NCI-H510A (cell line): ENCODE data around the gene MYO18B.

Experiments
- DNase-seq: peaks from one replicate; lab custom pipeline; 2025; lab: John Stamatoyannopoulos, UW

MYO18B gene

GRCh38 chr22:25712661-25713400, 29.2 kb upstream of the MYO18B start:
- no peak for DNase-seq

- DNase-seq, result no peak
These were observed 27.9 kb upstream of the MYO18B start for GRCh38 chr22:25714070-25714469.

DNA sequence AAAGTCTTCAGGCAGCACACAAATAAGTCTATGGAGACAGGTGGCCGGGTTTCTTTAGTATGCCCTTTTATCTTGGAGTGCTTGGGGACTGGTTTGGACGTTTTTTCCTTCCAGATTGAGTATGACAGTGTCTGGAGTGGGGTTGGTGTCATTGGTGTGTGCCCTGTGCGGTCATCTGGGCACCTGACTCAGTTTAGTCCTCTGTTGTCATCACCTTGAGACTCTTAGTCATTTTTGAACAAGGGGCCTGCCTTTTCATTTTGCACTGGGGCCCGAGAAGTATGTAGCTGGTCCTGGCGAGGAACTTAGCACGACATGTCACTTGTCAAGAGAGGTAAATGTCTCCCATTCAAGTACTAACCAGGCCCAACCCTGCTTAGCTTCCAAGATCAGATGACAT, 27.2 kb upstream of the MYO18B start:
- DNase-seq, result no peak

DNA sequence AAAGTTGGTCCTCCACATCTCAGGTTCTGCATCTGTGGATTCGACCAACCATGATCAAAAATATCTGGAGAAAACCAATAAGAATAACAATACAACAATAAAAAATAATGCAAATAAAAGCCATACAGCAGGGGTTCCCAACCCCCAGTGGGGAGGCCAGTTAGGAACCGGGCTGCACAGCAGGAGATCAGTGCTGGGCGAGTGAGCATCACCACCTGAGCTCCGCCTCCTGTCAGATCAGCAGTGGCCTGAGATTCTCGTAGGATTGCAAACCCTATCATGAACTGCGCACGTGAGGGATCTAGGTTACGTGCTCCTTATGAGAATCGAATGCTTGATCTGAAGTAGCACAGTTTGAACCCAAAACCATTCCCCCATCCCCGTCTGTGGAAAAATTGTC, 25.4 kb upstream of the MYO18B start:
- DNase-seq, result no peak

- DNase-seq, result no peak
These were observed 23.7 kb upstream of the MYO18B start for GRCh38 chr22:25718135-25718840.

DNA sequence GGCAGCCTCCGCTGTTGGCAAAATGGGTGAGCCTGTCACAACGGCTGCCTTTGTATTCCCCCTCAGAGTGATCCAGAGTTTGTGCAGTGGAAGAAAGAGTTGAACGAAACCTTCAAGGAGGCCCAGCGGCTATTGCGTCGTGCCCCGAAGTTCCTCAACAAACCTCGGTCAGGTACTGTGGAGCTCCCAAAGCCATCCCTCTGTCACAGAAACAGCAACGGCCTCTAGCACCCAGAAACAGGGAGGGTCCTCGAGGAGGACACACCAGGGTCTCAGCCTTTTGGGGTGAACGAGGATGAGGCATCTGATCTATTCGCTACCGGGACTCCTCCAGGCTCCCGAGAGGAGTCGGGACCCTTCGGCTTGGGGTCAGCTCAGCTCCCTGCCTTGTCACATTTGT, 19.8 kb upstream of the MYO18B start:
- no peak for DNase-seq

GRCh38 chr22:25722626-25723025, 19.4 kb upstream of the MYO18B start:
- DNase-seq, result no peak

DNA sequence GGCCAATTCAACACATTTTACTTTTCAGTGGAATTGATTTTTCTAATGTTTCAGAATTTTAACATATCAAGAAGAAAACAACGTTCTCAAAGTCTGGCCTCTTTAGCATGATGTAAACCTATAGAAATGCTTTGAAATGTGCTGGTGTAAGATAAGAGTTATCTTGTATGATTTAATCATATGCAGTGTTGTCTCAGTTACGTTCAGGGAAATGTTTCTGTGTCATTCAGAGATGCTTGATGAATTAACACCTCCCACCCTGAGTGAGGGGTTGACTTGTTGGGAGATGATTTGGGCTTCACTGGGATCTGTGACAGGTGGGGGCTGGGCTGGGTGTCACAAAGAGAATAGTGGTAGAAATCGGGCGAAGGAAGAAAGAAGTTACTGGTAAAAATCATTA, 15.7 kb upstream of the MYO18B start:
- no peak for DNase-seq

GRCh38 chr22:25728071-25728470, 13.9 kb upstream of the MYO18B start:
- peak; percentile 41 for DNase-seq

- no peak for DNase-seq
These were observed 12.7 kb upstream of the MYO18B start for GRCh38 chr22:25729016-25729995.

GRCh38 chr22:25735650-25736049, 6.3 kb upstream of the MYO18B start:
- DNase-seq, result no peak

DNA sequence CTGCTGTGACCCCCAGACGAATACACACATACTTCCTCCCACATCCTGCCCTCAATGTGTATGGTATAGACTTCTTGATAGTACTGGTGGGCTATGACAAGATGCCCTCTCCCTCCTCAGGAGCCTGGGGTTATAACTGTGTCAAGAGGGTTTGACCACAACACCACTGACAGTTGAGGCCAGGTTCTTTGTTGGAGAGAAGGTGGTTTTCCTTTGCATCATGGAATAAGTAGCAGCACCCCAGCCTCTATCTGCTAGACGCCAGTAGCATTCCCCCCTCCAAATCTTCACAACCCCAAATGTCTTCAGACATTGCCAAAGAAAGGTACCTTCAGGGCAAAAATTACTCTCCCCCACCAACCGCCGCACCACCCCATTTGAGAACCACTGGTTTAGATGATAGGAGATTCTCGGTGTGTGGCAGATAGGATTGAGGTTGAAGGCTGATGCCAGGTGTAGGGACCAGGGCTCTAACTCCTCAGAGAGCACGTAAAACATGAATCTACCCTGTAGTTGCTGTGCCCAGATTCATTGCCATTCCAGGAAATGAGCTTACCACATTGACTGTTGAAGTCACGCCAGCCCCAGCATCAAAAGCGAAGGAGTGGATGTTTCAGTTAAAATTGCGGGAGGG, 5.5 kb upstream of the MYO18B start:
- no peak for DNase-seq

DNA sequence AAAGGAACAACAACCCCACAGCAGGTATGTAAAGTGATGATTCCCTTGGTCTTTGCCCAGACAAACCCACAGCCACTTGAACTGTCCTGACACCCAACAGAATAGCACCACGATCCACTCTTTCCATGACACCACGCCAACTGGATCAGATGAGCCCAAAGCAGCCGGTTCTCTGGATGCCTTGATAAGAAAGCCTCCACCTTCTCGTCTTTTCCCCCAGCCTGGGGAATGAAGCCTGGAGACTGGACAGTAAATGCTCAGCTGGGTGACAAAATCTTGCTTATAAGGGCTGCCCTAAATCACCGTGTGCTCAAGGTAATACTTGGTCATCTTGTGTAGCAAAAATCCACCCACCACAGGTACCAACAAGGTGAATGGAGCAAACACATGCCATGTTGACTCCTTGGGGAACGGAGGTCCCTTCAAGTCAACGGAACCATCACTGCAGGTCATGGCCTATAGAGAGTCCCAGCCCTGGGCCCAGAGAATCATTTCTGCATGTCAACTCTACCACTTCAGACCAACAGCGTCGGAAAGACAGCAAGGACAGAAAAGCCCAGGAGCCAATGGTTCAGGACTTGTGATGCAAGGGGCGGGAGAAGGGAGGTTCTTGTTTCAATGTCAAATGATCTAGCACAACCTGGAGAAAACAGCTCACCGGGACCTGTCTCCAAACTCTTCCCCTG, 2.2 kb upstream of the MYO18B start:
- no peak for DNase-seq

DNA sequence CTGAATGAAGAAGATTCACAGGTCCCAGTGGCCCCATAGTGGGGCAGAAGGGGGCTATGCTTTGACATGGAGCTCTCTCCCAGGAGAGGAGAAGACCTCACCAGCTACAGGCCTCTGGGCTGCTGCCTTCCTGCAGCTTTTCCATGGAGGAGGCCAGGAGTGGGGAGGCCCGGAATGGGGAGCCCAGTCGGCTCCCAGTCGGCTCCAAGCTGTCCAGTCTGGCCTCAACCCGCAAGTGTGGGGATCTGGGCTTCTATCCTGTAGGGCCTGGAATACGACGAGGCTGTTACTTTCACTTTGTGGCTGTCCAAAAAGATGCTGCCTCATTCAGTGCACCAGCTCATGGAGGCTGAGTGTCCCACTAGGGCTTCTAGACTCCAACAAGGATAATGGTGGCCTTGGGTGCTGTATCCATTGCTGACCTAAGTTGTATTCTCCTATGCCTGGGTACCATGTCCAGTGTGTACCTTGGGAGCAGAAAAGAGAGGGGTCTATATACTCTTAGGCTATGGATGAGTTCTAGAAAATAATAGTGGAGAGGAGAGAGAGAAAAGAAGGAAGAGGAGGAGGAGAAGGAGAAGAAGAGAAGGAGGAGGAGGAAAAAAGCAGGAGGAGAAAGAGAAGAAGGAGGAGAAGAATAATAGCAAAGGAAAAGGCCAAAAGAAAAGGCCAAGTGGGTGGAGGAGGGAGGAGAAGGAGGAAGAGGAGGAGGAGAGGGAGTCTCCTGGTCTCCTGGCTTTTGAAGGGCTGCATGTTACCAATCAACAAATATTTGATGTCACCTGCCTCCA, 1.1 kb downstream of the MYO18B start:
- no peak for DNase-seq

- no peak for DNase-seq
These were observed 2.7 kb downstream of the MYO18B start for GRCh38 chr22:25744694-25745093.

GRCh38 chr22:25745341-25746011, 3.5 kb downstream of the MYO18B start:
- DNase-seq, result no peak

- DNase-seq, result no peak
These were observed 4.0 kb downstream of the MYO18B start for GRCh38 chr22:25746012-25746373.

DNA sequence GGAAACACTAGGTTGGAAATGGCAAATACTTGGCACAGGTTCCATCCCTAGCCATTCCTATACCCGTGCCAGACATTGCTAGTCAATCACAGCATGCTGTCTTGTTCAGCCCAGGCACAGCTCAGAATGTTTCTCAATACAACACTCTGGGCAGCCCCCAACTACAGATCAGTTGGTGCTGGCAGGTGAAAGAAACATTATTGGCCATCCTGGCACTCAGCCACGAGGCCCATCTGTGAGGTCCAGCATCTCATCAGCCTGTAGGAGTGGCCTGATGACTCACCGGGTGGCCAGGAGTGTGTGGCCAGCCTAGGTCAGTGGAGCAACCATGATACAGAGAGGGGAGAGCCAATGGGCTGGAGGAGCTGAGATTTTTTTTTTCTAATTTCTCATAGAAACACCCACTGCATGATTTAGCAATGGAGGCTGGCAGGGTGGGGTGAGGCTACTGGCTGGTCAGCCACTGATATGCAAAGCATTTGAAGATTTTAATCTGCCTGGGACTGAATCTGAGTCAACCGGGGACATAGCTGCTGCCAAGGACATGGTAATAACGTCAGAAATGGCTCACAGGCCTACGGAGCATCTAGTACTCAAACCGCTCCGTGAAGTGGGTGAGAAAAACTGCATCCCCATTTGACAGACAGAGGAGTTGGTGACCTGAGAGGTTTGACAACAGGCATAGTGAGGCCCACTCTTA, 5.4 kb downstream of the MYO18B start:
- no peak for DNase-seq

DNA sequence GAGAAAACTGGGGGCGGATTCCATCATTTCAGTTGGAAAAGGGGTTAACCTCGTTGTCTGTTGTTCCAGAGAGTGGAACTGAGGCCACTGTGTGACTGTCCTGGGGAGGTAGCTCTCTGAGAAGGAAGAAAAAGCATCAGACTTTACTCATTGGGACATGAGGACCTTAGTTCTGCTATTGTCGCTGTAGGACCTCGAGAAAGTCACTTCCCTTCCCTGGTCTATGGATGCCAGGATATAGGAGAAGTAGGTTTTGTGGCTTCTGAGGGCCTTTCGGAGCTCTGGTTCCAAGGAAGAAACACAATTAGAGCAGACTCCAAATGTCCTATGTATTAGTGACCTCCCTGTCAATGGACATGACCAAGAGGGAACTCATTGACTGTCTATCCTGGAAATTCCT, 6.2 kb downstream of the MYO18B start:
- DNase-seq, result no peak

DNA sequence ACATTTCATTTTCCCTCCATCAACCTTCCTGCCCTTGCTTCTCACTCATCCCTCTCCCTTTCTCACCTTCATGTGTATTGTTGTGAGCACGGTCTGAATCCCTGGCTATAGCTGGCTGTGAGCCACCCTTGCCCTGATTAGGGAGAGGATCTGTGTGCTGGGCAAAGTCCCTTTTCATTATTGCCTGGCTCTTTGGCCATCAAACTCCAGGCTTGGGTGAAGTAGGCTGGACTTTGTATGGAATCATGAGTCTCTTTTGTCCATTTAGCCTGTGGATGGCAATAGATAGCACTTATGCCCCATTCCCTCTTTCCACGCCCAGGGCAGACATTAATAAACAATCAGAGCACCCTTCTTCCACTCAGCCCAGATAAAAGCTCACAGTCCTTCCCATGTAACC, 6.7 kb downstream of the MYO18B start:
- DNase-seq, result no peak
